GM23338 (cell line): ENCODE data around the gene CDKN2D. TPM values are rescaled to one million over a fixed set of nuclear protein-coding genes. Genes with fewer than 3 reads are reported as not detected.

Experiments used
- ATAC-seq: fragments of 200-7000 bp; cut with Tn5 transposase; 3 replicates; pipeline ENCODE4 v1.9.1; 2020
- DNase-seq: peaks from one replicate; pipeline ENCODE4 v3.0.0-alpha.2; 2015; ENCODE audit warnings: low spot score
- H2AFZ ChIP-seq: fragments of 200-600 bp; sonication (generic); 2 replicates; pipeline ENCODE4 v1.8.0; 2016; ENCODE audit warnings: antibody characterized with exemption, mild to moderate bottlenecking, moderate library complexity
- H3F3A ChIP-seq: fragments of 200-600 bp; sonication (generic); replicated peaks from 2 replicates; pipeline ENCODE4 v1.8.0; 2017; ENCODE audit warnings: antibody characterized with exemption, mixed run types, low read depth
- H3K27ac ChIP-seq: fragments of 200-600 bp; sonication (generic); 2 replicates; pipeline ENCODE4 v1.6.1; 2016; ENCODE audit warnings: low read depth
- H3K27me3 ChIP-seq: fragments of 200-600 bp; sonication (generic); 2 replicates; pipeline ENCODE4 v1.8.0; 2016; ENCODE audit warnings: mild to moderate bottlenecking, mixed run types, moderate library complexity; ENCODE audit not compliant: insufficient read depth
- H3K36me3 ChIP-seq: fragments of 200-600 bp; sonication (generic); 2 replicates; pipeline ENCODE4 v1.8.0; 2016; ENCODE audit warnings: mild to moderate bottlenecking; ENCODE audit not compliant: insufficient read depth
- H3K4me1 ChIP-seq: fragments of 200-600 bp; sonication (generic); 2 replicates; pipeline ENCODE4 v1.8.0; 2016; ENCODE audit warnings: mild to moderate bottlenecking, moderate library complexity; ENCODE audit not compliant: insufficient read depth
- H3K4me2 ChIP-seq: fragments of 200-600 bp; sonication (generic); 2 replicates; pipeline ENCODE4 v1.7.1; 2017; ENCODE audit warnings: mixed run types
- H3K4me3 ChIP-seq: fragments of 200-600 bp; sonication (generic); 2 replicates; pipeline ENCODE4 v1.6.1; 2016; ENCODE audit warnings: mixed run types
- H3K79me2 ChIP-seq: fragments of 200-600 bp; sonication (generic); replicated peaks from 2 replicates; pipeline ENCODE4 v1.8.0; 2017; ENCODE audit warnings: mild to moderate bottlenecking; ENCODE audit not compliant: insufficient read depth
- H3K9me2 ChIP-seq: fragments of 200-600 bp; sonication (generic); 2 replicates; pipeline ENCODE4 v1.8.0; 2017; ENCODE audit not compliant: insufficient read depth
- H4K20me1 ChIP-seq: fragments of 200-600 bp; sonication (generic); replicated peaks from 2 replicates; pipeline ENCODE4 v1.8.0; 2017; ENCODE audit warnings: mild to moderate bottlenecking; ENCODE audit not compliant: insufficient read depth
- H3K27ac Mint-ChIP-seq: 2 replicates; pipeline ENCODE4 v1.8.0; 2020; ENCODE audit warnings: inconsistent platforms, mild to moderate bottlenecking, moderate library complexity, mixed read lengths
- H3K27me3 Mint-ChIP-seq: 3 replicates; pipeline ENCODE4 v1.8.0; 2022; ENCODE audit warnings: low read depth, mild to moderate bottlenecking, moderate library complexity, mixed read lengths, inconsistent platforms; ENCODE audit not compliant: insufficient read depth, poor library complexity
- H3K36me3 Mint-ChIP-seq: 3 replicates; pipeline ENCODE4 v1.8.0; 2021; ENCODE audit warnings: low read depth, mild to moderate bottlenecking, inconsistent platforms, moderate library complexity, mixed read lengths
- H3K4me1 Mint-ChIP-seq: 3 replicates; pipeline ENCODE4 v1.8.0; 2020; ENCODE audit warnings: mild to moderate bottlenecking, inconsistent platforms, mixed read lengths
- H3K4me3 Mint-ChIP-seq: 3 replicates; pipeline ENCODE4 v1.8.0; 2021; ENCODE audit warnings: moderate library complexity, mild to moderate bottlenecking, inconsistent platforms, mixed read lengths
- H3K9me3 Mint-ChIP-seq: 3 replicates; pipeline ENCODE4 v1.8.0; 2020; ENCODE audit warnings: moderate library complexity, mild to moderate bottlenecking, inconsistent platforms, mixed read lengths
- CREB1 ChIP-seq: fragments of 250-450 bp; sonication (Bioruptor Pico); IDR thresholded peaks from 2 replicates; pipeline ENCODE4 v1.5.0; 2020; ENCODE audit warnings: low read depth, mild to moderate bottlenecking, moderate library complexity
- EZH2 ChIP-seq: fragments of 200-600 bp; sonication (generic); IDR thresholded peaks from one replicate; pipeline ENCODE4 v1.8.0; 2017; ENCODE audit warnings: antibody characterized with exemption, mild to moderate bottlenecking, low read depth; ENCODE audit not compliant: unreplicated experiment
- EZH2phosphoT487 ChIP-seq: fragments of 200-600 bp; sonication (generic); IDR thresholded peaks from one replicate; pipeline ENCODE4 v1.8.1; 2018; ENCODE audit warnings: antibody characterized with exemption; ENCODE audit not compliant: unreplicated experiment
- JUNB ChIP-seq: IDR thresholded peaks from one replicate; pipeline ENCODE4 v1.6.1; 2016; ENCODE audit warnings: antibody characterized with exemption; ENCODE audit not compliant: unreplicated experiment
- NANOG ChIP-seq: IDR thresholded peaks from 2 replicates; pipeline ENCODE4 v1.6.1; 2016; ENCODE audit warnings: antibody characterized with exemption, borderline replicate concordance
- POLR2AphosphoS5 ChIP-seq: IDR thresholded peaks from 2 replicates; pipeline ENCODE4 v1.6.1; 2016; ENCODE audit warnings: antibody characterized with exemption, low read depth
- STAT1 ChIP-seq: IDR thresholded peaks from one replicate; pipeline ENCODE4 v1.6.1; 2016; ENCODE audit warnings: antibody characterized with exemption; ENCODE audit not compliant: unreplicated experiment
- ZNF114 ChIP-seq: fragments of 250-450 bp; sonication (Bioruptor Pico); IDR thresholded peaks from 2 replicates; pipeline ENCODE4 v1.5.0; 2020; ENCODE audit warnings: mild to moderate bottlenecking, moderate library complexity
- ZNF331 ChIP-seq: fragments of 250-450 bp; sonication (Bioruptor Pico); IDR thresholded peaks from 2 replicates; pipeline ENCODE4 v1.5.0; 2020; ENCODE audit warnings: low read depth, mild to moderate bottlenecking, moderate library complexity
- polyA plus RNA-seq: library from polyadenylated mRNA; unstranded; fragments of >200 nt; fragmentation: Nextera tagmentation; extraction: Ambion mirVana; gene quantifications from 2 replicates; pipeline ENCODE4 v1.2.1, GENCODE V29; 2016
- total RNA-seq: library from RNA; depleted of rRNA; stranded (reverse); fragments of >200 nt; shearing (Covaris generic); gene quantifications from 2 replicates; pipeline ENCODE4 v1.2.3, GENCODE V29; 2014
- TF ChIP-seq, protein P1 (sequence below): IDR thresholded peaks from 2 replicates; pipeline ENCODE4 v1.6.1; 2016; ENCODE audit warnings: antibody characterized with exemption
- TF ChIP-seq, protein P2 (sequence below), 2 experiments: fragments of 200-600 bp in 1 of 2; sonication (generic) in 1 of 2; conservative IDR thresholded peaks; 2 replicates each; pipeline versions ENCODE4 v1.5.1 to v1.6.1; 2016 to 2017; ENCODE audit warnings: antibody characterized with exemption in 2 of 2, low read depth in 2 of 2, mild to moderate bottlenecking in 2 of 2, moderate library complexity in 1 of 2
- TF ChIP-seq, protein P3 (sequence below): fragments of 250-450 bp; sonication (Bioruptor Pico); IDR thresholded peaks from 2 replicates; pipeline ENCODE4 v1.5.0; 2020; ENCODE audit warnings: mild to moderate bottlenecking, moderate library complexity
- TF ChIP-seq, protein P4 (sequence below): IDR thresholded peaks from one replicate; pipeline ENCODE4 v1.6.1; 2018; ENCODE audit warnings: antibody characterized with exemption; ENCODE audit not compliant: unreplicated experiment

CDKN2D gene
- total and polyA plus RNA-seq, 2 experiments from 2014 or later = 1.4 to 4.0 TPM

DNA sequence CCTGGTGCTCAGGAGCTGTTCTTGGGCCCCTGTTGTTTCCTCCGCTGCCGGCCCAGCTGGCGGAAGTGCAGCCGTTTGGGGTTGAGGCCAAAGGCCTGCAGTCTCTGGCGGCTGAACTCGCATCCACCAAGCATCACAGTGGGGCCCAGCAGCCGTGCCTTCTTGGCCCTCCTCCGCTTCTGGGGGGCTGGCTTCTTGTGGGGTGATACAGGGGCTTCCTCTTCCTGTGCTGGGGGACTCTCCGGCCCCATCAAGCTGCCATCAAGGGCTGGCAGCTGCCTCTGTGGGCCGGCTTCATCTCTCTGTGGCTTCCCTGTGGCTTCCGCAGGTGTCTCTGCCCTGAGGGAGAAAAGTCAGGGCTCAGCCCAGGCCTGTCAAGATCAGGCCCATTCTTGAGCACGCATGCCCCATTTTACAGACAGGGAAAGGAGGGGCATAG, 14.8 kb downstream of the CDKN2D start:
- Histone ChIP-seq H3K4me2 (no peak overlapping the region), H3K27me3 (no peaks in the 10 kb centered on the region), H3K4me3 (no peak overlapping the region), H3K4me1 (no peaks in the 10 kb centered on the region), H2AFZ (no peak overlapping the region), H3K79me2 (no peaks in the 10 kb centered on the region), H3K27ac (no peak overlapping the region), H3F3A (peaks cover 30% of the 10 kb centered on the region), H4K20me1 (peaks cover 8% of the 10 kb centered on the region), H3K36me3 (peaks cover 16% of the 10 kb centered on the region; the same call in 1 of the 2 replicates), H3K9me2 (no peaks in the 10 kb centered on the region)
- Mint-ChIP-seq H3K4me3 (no peak overlapping the region), H3K4me1 (no peaks in the 10 kb centered on the region), H3K36me3 (peaks cover 87% of the 10 kb centered on the region), H3K9me3 (no peaks in the 10 kb centered on the region), H3K27ac (no peak overlapping the region), H3K27me3 (peaks cover 22% of the 10 kb centered on the region)
- no peak for DNase-seq
- TF ChIP-seq NANOG (no peak), EZH2 (no peak), EZH2phosphoT487 (no peak), ZNF114 (no peak), POLR2AphosphoS5 (no peak), STAT1 (no peak), CREB1 (no peak), ZNF331 (CRISPR knock-in tag) (no peak), JUNB (no peak)
- TF ChIP-seq, protein P1, sequence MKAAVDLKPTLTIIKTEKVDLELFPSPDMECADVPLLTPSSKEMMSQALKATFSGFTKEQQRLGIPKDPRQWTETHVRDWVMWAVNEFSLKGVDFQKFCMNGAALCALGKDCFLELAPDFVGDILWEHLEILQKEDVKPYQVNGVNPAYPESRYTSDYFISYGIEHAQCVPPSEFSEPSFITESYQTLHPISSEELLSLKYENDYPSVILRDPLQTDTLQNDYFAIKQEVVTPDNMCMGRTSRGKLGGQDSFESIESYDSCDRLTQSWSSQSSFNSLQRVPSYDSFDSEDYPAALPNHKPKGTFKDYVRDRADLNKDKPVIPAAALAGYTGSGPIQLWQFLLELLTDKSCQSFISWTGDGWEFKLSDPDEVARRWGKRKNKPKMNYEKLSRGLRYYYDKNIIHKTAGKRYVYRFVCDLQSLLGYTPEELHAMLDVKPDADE = no peak
- TF ChIP-seq, protein P2, sequence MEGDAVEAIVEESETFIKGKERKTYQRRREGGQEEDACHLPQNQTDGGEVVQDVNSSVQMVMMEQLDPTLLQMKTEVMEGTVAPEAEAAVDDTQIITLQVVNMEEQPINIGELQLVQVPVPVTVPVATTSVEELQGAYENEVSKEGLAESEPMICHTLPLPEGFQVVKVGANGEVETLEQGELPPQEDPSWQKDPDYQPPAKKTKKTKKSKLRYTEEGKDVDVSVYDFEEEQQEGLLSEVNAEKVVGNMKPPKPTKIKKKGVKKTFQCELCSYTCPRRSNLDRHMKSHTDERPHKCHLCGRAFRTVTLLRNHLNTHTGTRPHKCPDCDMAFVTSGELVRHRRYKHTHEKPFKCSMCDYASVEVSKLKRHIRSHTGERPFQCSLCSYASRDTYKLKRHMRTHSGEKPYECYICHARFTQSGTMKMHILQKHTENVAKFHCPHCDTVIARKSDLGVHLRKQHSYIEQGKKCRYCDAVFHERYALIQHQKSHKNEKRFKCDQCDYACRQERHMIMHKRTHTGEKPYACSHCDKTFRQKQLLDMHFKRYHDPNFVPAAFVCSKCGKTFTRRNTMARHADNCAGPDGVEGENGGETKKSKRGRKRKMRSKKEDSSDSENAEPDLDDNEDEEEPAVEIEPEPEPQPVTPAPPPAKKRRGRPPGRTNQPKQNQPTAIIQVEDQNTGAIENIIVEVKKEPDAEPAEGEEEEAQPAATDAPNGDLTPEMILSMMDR (conservative IDR thresholded peaks at IDR 0.05; ENCODE audit: low read depth in 2 of 2) = no peak
- TF ChIP-seq, protein P3, sequence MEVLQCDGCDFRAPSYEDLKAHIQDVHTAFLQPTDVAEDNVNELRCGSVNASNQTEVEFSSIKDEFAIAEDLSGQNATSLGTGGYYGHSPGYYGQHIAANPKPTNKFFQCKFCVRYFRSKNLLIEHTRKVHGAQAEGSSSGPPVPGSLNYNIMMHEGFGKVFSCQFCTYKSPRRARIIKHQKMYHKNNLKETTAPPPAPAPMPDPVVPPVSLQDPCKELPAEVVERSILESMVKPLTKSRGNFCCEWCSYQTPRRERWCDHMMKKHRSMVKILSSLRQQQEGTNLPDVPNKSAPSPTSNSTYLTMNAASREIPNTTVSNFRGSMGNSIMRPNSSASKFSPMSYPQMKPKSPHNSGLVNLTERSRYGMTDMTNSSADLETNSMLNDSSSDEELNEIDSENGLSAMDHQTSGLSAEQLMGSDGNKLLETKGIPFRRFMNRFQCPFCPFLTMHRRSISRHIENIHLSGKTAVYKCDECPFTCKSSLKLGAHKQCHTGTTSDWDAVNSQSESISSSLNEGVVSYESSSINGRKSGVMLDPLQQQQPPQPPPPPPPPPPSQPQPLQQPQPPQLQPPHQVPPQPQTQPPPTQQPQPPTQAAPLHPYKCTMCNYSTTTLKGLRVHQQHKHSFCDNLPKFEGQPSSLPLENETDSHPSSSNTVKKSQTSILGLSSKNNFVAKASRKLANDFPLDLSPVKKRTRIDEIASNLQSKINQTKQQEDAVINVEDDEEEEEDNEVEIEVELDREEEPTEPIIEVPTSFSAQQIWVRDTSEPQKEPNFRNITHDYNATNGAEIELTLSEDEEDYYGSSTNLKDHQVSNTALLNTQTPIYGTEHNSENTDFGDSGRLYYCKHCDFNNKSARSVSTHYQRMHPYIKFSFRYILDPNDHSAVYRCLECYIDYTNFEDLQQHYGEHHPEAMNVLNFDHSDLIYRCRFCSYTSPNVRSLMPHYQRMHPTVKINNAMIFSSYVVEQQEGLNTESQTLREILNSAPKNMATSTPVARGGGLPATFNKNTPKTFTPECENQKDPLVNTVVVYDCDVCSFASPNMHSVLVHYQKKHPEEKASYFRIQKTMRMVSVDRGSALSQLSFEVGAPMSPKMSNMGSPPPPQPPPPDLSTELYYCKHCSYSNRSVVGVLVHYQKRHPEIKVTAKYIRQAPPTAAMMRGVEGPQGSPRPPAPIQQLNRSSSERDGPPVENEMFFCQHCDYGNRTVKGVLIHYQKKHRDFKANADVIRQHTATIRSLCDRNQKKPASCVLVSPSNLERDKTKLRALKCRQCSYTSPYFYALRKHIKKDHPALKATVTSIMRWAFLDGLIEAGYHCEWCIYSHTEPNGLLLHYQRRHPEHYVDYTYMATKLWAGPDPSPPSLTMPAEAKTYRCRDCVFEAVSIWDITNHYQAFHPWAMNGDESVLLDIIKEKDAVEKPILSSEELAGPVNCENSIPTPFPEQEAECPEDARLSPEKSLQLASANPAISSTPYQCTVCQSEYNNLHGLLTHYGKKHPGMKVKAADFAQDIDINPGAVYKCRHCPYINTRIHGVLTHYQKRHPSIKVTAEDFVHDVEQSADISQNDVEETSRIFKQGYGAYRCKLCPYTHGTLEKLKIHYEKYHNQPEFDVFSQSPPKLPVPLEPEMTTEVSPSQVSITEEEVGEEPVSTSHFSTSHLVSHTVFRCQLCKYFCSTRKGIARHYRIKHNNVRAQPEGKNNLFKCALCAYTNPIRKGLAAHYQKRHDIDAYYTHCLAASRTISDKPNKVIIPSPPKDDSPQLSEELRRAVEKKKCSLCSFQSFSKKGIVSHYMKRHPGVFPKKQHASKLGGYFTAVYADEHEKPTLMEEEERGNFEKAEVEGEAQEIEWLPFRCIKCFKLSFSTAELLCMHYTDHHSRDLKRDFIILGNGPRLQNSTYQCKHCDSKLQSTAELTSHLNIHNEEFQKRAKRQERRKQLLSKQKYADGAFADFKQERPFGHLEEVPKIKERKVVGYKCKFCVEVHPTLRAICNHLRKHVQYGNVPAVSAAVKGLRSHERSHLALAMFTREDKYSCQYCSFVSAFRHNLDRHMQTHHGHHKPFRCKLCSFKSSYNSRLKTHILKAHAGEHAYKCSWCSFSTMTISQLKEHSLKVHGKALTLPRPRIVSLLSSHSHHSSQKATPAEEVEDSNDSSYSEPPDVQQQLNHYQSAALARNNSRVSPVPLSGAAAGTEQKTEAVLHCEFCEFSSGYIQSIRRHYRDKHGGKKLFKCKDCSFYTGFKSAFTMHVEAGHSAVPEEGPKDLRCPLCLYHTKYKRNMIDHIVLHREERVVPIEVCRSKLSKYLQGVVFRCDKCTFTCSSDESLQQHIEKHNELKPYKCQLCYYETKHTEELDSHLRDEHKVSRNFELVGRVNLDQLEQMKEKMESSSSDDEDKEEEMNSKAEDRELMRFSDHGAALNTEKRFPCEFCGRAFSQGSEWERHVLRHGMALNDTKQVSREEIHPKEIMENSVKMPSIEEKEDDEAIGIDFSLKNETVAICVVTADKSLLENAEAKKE (CRISPR knock-in tag) = no peak
- TF ChIP-seq, protein P4, sequence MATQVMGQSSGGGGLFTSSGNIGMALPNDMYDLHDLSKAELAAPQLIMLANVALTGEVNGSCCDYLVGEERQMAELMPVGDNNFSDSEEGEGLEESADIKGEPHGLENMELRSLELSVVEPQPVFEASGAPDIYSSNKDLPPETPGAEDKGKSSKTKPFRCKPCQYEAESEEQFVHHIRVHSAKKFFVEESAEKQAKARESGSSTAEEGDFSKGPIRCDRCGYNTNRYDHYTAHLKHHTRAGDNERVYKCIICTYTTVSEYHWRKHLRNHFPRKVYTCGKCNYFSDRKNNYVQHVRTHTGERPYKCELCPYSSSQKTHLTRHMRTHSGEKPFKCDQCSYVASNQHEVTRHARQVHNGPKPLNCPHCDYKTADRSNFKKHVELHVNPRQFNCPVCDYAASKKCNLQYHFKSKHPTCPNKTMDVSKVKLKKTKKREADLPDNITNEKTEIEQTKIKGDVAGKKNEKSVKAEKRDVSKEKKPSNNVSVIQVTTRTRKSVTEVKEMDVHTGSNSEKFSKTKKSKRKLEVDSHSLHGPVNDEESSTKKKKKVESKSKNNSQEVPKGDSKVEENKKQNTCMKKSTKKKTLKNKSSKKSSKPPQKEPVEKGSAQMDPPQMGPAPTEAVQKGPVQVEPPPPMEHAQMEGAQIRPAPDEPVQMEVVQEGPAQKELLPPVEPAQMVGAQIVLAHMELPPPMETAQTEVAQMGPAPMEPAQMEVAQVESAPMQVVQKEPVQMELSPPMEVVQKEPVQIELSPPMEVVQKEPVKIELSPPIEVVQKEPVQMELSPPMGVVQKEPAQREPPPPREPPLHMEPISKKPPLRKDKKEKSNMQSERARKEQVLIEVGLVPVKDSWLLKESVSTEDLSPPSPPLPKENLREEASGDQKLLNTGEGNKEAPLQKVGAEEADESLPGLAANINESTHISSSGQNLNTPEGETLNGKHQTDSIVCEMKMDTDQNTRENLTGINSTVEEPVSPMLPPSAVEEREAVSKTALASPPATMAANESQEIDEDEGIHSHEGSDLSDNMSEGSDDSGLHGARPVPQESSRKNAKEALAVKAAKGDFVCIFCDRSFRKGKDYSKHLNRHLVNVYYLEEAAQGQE = no peak
- no peak for ATAC-seq
